ENCODE results near the gene OGFOD3.

Gene OGFOD3

GRCh38 chr17:82403662-82404660, 14.4 kb downstream of the OGFOD3 start:
- DNase-seq: no peak

GRCh38 chr17:82402865-82403264, 15.5 kb downstream of the OGFOD3 start:
- no peak for DNase-seq

GRCh38 chr17:82400830-82401229, 17.6 kb downstream of the OGFOD3 start:
- DNase-seq: no peak

- DNase-seq: no peak
Measured at GRCh38 chr17:82400206-82400605, 18.2 kb downstream of the OGFOD3 start.

- no peak for DNase-seq
Measured at GRCh38 chr17:82399601-82400101, 18.7 kb downstream of the OGFOD3 start.

GRCh38 chr17:82399041-82399441, 19.3 kb downstream of the OGFOD3 start:
- DNase-seq: no peak

GRCh38 chr17:82397449-82398335, 20.7 kb downstream of the OGFOD3 start:
- no peak for DNase-seq

- DNase-seq: no peak
Measured at GRCh38 chr17:82396601-82397435, 21.6 kb downstream of the OGFOD3 start.

- DNase-seq: no peak
Measured at GRCh38 chr17:82394278-82394677, 24.1 kb downstream of the OGFOD3 start.

GRCh38 chr17:82392941-82393340, 25.4 kb downstream of the OGFOD3 start:
- no peak for DNase-seq

- DNase-seq: no peak
Measured at GRCh38 chr17:82392209-82392920, 26.0 kb downstream of the OGFOD3 start.

- no peak for DNase-seq
Measured at GRCh38 chr17:82391496-82392066, 26.8 kb downstream of the OGFOD3 start.

GRCh38 chr17:82390860-82391435, 27.4 kb downstream of the OGFOD3 start:
- DNase-seq: no peak

GRCh38 chr17:82390015-82390859, 28.1 kb downstream of the OGFOD3 start:
- no peak for DNase-seq

GRCh38 chr17:82389379-82389778, 29.0 kb downstream of the OGFOD3 start:
- DNase-seq: no peak

GRCh38 chr17:82388922-82389283, 29.5 kb downstream of the OGFOD3 start:
- no peak for DNase-seq

GRCh38 chr17:82388223-82388921, 30.0 kb downstream of the OGFOD3 start:
- no peak for DNase-seq

GRCh38 chr17:82387705-82388106, 30.7 kb downstream of the OGFOD3 start:
- DNase-seq: no peak

Measured in SW 1271 (cell line).